H4 (cell line): Measurements from ENCODE around the gene MOSPD2. TPM values are rescaled to one million over a fixed set of nuclear protein-coding genes. Genes with fewer than 3 reads are reported as not detected.
A peak's percentile ranks its signal among the peaks of the same experiment; 100 is the strongest.

Source experiments
- DNase-seq: peaks from one replicate; pipeline ENCODE4 v3.0.0-alpha.2; 2015; ENCODE audit warnings: low spot score
- total RNA-seq: library from RNA; depleted of rRNA; stranded (reverse); fragments of >200 nt; shearing (Covaris generic); gene quantifications from 2 replicates; pipeline ENCODE4 v1.2.3, GENCODE V29; 2014

MOSPD2 gene
- total RNA-seq, 1 experiment from 2014 or later = 12.2 TPM

- no peak for DNase-seq
Measured at GRCh38 chrX:14915596-14915995, 42.4 kb downstream of the MOSPD2 start.

GRCh38 chrX:14916017-14916674 is 42.9 kb downstream of the MOSPD2 start:
- DNase-seq = peak; percentile 37

DNA sequence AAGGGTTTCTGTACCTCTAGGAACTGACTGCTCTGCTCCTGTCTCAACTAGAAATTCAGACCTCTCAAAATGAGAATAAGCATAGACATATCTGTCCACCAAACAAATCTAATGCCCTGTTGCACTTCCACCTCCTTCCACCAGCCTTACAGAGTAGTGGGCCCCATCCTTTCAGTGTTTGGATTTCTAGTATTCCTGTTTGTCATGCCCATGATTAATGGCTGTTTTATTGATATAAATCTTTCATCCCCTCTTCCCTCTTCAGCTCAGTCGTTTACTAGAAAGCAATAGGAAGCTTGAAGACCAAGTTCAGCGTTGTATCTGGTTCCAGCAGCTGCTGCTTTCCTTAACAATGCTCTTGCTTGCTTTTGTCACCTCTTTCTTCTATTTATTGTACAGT is 46.2 kb downstream of the MOSPD2 start:
- DNase-seq = no peak

DNA sequence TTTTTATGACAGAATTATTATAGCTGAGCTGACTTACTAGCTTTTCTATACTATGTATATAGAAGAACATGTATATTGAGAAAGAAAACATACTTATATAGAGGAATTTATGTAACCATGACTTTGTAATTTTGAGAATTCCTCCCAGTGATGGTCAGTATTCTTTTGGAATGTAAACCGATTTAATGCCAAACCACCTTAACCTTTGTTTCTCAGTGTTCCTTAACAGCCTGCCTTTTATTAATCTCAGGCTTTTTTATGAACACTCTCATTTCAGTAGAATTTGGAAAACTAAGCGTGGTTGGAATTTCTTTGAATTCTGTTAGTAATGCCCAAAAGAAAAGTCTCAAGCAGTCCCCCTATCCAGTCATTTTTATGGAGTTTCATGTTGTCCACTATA is 47.0 kb downstream of the MOSPD2 start:
- no peak for DNase-seq

DNA sequence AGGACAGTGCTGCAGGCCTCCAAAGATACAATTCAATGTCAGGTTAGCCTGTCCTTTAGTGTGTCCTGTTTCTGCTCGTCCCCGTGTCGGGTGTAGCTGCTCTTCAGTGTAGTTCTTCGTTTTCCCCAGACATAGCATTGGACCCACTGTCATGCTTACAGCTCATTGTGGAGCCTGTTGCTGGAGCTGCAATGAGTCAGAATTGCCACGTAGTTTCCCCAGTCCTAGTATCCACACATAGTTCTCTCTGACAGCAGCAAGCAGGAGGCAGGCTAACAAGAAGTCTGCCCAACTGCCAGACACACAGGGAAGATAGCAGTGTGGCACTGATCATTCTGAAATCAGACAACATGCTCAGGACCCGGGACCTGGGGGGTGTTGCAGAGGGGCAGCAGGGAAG is 49.2 kb downstream of the MOSPD2 start:
- peak; percentile 62 for DNase-seq

- DNase-seq = no peak
Measured at GRCh38 chrX:14923761-14924160, 50.5 kb downstream of the MOSPD2 start.

DNA sequence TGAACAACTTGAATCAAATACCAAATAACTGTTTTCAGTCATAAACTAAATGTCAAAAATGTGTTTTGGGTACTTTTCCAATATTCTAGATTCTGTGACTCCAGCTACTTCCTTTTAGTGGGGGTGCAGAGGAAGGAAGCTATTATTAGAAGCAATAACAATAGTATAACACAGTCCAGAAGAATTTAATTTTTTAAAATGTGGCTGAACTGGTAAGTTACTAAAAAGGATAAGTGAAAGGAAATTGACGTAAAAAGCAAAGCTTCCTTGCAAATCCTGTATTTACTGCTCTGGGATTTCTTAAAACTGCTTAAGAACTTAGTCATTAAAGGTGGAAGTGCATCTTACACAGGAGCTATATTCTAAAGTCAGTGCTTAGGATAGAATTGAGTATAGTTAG is 53.2 kb downstream of the MOSPD2 start:
- no peak for DNase-seq

DNA sequence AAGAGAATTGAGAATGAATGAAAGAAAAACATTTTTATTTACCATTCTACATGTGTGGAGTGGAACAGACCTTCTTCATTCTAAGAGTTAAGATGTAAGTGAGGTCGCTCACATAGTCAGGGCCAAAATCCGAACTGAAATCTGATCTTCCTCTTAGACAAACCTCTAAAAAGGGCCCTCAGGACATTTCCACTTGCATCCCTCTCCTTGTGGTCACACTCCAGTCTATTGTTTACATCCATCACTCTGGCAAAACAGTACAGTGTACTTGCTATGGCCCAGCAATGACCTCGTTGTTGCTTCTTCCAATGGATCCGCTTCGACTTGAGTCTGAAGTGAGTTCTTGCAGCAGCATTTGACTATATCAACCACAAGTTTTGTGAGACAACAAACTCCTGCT is 54.2 kb downstream of the MOSPD2 start:
- DNase-seq = peak; percentile 83

DNA sequence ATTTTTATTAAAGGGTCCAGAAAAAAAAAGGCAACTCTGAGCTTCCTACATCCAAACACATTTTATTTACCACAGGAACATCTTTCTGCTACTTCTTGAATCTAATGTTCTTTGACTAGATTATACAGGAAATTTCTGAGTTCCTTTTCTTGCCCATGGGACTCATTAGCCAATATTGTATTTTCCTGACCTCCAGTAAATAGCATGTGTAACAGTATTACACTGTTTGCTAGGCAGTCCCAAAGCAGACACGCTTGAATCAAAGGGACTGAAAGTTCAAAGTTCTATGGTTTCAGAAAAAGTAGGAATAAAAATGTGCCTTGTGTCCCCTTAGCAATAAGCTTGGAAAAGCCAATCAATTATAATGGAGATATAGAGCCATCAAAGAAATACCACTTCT is 57.4 kb downstream of the MOSPD2 start:
- DNase-seq = no peak

- no peak for DNase-seq
Measured at GRCh38 chrX:14932136-14932535, 58.9 kb downstream of the MOSPD2 start.

DNA sequence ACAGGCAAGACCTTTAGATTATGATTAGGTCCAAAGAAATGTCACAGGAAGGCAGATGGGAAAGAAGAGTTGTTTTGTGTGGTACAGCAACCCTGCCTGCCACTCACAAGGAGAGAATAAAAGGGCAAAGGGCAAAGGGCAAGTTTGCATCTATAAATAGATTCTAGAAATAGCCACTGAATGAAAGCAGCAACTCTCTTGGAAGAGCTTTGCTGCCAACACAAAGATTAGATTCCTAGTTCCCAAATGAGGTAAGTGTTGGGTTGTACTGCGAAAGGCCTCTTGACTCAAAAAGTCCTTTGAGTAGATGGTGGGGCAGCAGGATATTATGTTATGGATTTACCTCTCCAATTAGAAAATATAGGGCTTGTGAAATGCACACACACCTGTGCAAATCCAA is 61.2 kb downstream of the MOSPD2 start:
- no peak for DNase-seq

- peak; percentile 62 for DNase-seq
Measured at GRCh38 chrX:14936561-14936960, 63.3 kb downstream of the MOSPD2 start.

- DNase-seq = no peak
Measured at GRCh38 chrX:14939644-14940043, 66.4 kb downstream of the MOSPD2 start.

GRCh38 chrX:14941301-14941700 is 68.1 kb downstream of the MOSPD2 start:
- DNase-seq = no peak

- DNase-seq = no peak
Measured at GRCh38 chrX:14942341-14942740, 69.1 kb downstream of the MOSPD2 start.

DNA sequence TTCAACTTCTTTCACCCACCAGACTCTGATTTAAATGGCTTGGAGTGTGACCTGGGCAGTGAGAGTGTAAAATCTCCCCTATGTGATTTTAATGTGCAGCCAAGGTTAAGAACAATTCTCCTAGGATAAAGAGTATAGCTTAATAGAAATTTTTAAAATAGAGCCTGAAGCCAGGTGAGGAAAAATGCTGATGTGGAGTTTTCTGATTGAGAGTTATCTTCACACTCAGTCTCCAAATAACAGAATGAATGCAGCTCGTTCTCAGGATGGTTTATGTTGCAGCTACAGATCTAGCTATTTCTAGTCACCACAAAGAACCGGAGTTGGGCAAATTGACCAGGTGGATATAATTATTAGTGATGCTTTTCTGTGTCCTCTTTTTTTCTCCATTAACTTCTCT is 70.7 kb downstream of the MOSPD2 start:
- DNase-seq = no peak

DNA sequence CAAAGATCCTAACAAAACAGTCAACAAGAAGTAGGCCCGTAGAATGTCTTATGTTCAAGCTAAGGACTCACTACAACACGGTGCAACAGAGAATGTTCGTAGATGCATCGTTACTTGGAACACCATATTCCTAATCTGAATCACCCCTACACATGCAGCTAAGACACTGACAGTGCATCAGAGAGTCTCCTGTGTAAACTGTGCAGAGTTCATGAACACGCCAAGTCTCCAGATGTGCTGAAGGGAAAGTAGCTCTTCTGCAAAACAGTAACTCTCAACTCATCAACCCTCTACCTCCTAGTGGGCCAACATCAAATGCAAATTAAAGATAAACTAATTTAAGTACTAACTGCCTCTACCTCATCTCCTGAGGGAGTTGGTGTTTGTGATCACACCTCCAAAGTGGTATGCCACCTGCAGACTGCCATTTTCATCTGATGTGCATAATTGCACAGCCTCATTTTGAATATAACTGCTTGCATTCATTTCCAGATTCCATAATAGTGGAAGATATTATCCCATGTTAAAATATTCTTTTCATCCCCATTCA is 73.5 kb downstream of the MOSPD2 start:
- no peak for DNase-seq

GRCh38 chrX:14948691-14949090 is 75.5 kb downstream of the MOSPD2 start:
- no peak for DNase-seq

GRCh38 chrX:14956813-14957582 is 83.8 kb downstream of the MOSPD2 start:
- no peak for DNase-seq

DNA sequence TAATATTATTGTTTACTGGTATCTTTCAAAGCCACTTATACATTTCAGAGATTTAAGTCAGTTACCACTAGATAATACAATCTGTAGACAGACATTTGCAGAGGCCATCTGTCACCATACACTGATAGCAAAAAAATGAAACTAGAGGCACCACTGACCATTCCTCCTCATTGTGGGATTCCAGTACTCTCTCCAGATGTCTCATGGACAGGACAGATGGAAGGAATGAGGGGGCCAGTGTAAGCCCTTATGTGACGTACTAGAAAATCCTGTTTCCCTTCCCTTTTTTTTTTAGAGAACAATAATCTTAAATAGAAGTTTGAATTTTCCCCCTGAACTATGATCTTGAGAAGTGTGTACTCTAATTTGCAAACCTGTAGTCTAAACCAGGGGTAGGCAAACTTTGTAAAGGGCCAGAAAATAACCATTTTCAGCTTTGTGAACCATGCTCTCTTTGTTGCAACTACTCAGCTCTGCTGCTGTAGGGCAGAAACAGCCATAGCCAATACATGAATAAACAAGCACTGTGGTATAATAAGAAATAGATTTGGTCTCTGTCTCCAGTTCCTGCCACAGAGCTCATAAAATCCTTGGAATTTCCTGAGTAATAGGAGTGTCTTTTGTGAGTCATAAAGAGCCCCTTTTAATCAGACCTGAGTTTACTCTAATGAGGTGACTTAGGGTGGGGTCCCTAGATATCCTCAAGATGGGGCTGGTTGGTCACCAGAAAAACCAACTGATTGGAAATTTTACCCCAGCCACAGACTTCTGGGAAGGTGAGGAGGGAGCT is 90.4 kb downstream of the MOSPD2 start:
- peak; percentile 73 for DNase-seq

GRCh38 chrX:14964500-14964899 is 91.3 kb downstream of the MOSPD2 start:
- peak; percentile 52 for DNase-seq
